ENCODE results near the gene BRD1.
A peak's percentile ranks its signal among the peaks of the same experiment; 100 is the strongest.

BRD1 gene

DNA sequence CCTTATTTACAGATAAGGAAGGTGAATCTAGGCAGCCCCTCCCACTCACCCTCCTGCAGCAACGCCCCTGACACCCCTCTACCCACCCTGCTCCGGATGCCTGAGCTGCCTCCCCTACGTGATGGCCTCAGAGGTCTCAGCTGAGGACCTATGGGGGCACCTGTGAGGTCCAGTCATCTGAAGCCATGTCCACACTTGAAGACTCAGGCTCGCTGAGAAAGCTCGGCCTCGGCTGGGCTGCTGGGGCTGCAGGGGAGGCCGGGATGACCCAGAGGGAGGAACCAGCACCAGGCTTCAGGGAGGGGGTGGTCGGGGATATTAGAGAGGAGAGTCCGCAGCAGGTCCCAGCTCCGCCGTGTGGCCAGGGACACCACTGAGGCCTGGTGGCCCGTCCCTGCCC is 92.8 kb downstream of the BRD1 start:
- DNase-seq: no peak

DNA sequence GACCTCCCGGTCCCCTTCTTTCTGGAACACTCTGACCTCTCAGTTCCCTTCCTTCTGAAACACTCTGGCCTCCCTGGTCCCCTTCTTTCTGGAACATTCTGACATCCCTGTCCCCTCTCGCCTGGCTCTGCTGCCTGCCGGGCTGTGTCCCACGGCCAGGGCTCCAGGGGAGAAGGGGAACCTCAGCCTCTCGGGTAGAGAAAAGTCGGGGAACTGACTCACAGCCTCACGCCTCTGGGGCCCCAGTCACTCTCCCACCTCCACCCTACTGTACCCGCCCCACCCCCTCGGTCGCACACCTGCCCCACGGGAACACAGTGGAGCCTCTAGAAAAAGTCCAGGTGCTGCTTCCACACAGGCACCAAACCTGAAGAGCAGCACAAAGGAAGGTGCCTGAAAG is 93.3 kb downstream of the BRD1 start:
- no peak for DNase-seq

DNA sequence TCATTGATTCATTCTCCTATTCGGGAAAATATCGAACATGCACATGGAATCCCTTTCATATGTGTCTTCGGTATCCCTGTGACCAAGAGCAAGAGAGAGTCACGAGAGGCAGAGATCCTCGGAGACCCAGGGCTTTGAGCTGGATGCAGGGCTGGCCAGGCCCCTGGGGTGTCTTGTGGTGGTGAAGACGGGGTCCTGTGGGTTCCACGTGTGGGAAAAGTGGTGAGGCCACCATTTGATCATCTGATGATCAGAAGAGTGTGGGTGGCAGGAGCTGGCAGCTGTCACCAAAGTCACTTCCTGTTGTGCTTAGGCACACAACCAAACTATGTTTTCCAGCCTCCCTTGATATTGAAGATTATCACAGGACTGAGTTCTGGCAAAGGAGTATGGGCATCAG is 94.0 kb downstream of the BRD1 start:
- no peak for DNase-seq

DNA sequence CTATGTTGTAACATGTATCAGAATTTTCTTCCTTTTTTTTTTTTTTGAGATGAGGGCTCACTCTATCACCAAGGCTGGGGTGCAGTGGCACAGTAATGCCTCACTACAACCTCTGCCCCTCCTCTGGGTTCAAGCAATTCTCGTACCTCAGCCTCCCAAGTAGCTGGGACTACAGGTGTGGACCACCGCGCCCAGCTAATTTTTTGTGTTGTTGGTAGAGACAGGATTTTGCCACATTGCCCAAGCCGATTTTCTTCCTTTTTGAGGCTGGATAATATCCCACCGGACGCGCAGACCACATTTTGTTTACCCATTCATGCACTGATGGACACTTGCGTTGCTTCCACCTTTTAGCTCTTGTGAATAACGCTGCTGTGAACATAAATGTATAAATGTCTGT is 97.0 kb downstream of the BRD1 start:
- DNase-seq: no peak

DNA sequence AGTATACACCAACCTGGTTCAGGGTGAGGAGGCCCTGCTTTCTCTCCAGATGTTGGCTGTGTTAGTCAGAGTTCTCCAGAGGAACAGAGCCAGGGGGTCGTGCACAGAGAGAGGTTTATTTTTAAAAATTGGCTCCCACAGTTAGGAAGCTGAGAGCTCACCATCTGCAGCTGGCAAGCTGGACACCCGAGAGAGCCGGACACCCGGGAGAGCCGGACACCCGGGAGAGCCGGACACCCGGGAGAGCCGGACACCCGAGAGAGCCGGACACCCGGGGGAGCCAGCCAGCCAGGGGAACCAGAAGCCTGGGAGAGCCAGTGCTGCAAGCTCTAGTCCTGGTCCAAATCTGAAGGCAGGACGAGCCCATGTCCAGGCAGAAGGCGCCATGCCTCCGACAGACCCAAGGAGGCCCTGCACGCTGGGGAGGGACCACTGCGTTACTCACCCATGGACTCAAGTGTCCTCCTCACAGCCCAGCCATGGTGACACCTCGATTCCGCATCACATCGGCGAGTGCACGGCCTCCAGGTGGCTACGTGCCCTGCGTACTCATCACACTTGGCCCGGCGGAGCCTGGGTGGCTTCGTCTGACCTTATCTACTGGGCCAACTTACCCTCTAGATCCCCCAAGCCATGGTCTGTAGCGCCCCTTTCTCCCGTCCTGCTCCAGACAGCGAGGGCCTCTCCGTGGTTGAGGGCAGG is 99.0 kb downstream of the BRD1 start:
- no peak for DNase-seq

DNA sequence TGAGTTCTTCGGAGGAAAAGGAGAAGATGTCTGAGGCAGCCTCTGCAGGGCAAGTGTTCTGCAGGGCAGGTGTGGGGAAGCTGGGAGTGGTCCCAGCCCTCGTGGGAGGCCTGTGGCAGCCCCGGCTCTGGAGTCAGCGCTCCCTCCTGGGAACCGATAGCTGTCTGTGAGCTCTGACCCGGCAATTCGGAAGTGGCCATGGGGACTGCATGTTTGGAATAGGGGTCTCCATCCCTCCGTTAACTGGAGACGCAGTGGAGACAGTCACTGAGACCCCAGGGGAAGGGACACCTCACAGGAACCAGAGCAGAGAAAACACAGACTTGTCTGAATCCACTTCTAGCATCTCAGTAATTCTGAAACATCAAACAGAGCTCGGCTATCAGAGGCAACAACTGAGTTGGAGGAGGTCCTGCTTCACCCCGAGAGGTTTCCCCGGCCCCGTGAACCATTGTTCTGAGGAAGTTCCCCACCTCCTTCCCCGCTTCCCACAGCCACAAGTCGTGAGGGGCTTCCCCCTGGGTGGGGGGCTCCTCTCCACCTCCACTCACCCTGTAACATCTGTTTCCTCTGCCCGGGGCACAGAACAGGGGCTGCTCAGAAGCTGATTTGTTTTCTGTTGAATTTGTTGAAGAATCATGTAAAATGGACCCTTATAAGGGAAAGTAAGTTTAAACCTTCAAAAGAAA is 99.6 kb downstream of the BRD1 start:
- no peak for DNase-seq

DNA sequence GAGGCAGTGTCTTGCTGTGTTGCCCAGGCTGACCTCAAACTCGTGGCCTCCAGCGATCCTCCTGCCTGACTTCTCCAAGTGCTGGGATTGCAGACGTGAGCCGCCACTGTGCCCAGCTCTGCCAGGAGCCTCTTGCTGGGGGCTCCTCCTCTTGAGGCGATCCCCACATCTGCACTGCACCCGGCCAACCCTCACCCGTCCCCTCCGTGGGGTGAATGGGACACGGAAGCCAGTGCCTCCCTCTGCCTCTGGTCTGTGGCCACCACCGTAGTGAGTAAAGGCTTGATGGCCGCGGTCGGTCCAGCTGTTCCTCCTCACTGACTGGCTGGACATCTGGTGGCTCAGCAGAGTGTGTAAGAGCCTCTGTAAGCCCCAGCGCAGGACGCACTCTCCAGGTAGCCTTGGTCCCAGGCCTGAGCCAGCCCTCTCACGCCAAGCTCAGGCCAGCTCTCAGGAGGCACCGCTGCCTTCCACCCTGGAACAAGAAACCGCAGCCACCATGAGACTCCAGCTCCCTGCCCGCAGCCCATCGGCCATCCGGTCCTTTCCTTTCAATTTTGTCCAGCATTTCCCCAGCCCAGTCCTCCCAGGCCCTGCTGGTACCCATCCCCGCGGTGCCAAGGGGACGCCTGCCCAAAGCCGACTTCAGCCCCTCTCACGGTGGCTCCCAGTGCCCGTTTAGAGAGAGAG is 100.3 kb downstream of the BRD1 start:
- no peak for DNase-seq

DNA sequence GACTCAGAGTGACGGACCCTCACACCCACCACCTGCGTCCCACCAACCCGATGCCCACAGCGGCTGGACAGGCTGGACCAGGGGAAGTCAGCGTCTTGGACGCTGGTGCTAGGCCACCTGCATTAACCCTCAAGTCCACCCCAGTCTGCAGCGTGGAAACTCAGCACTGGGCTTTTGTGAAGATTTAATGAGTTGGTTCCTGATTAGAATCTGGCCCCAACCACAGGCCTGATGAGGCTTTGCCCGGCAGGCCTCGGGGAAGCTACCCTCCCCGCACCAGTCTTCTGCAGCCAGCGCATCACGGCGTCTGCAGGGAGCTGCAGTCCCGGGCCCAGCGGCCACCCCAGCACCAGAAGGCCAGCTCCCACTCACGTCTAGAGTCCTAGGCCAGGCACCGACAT is 101.0 kb downstream of the BRD1 start:
- no peak for DNase-seq

DNA sequence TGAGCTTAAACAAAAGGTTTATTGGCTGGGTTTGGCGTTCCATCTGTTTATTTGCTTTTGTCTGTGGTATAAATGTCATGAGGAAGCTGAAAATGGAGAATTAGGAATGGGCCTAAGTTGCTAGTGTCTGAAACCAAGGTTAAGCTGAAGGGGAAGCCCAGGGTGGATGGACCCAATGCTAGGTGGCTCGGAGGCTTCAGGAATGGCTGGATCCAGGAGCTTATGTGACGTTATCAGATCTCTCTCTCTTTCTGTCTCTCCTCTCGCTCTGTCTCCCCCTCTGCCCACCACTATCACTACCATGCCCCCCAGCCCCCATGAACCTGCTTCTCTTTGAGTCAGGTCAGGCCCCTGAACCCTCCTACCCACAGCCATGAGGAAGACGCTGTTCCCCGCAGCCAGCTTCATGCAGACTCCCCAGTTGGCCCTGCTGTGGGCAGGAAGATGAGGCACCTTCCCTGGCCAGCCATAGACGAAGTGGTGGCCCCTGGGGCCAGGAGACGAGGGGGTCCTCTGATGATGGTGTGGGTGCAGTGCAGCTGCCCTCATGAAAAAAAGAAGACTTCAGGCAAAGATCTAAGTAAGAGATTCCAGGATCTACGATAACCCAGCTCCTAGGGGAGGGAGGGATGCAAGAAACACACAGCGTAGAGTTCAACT is 101.5 kb downstream of the BRD1 start:
- DNase-seq: no peak

DNA sequence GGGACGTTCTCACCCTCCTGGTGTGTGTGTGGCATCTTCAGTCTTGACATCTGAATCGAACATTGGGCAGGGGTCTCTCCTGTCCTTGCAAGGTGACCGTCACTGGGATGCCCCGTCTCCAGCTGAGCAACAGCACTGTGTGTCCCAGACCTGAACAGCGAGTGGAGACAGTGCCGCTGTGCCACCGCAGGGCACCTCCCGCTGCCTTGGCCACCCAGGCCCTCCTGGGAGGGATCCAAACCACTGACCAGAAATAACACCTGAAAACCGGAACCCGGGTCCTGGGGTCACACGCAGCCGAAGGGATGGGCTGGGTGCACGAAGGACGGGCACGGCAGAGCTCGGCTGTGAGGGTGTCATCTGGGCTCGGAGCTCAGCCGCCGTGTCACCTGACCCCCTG is 102.2 kb downstream of the BRD1 start:
- DNase-seq: no peak

DNA sequence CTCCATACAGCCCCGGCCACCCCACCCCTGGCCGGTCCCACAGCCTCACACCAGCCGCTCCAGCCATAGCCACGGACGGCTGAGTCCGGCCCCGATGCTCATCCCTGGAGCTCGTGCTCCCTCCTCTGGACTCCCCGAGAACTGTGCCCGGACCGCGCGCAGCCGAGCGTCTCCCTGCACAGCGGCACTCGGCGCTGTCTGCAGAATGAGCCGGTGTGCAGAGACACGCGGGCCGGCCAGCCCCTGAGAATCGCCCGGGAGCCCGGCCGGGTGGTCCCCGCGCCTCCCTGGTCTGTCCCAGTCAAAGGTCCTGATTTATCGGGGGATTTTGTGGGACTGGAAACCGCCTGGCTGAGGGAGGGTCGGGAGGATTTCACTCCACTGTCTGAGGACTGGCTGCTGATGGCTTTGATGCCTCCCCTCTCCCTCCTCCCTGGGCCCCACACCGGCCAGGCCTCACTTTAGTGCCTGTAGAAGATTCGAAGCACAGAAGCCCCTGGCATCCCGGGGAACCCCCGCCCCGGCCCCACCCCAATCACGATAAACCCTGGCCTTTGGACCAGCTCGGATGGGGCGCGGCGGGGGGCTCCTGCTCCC is 102.7 kb downstream of the BRD1 start:
- peak in 44 of 51 donors; percentile 7 to 74 (median 40) for DNase-seq

DNA sequence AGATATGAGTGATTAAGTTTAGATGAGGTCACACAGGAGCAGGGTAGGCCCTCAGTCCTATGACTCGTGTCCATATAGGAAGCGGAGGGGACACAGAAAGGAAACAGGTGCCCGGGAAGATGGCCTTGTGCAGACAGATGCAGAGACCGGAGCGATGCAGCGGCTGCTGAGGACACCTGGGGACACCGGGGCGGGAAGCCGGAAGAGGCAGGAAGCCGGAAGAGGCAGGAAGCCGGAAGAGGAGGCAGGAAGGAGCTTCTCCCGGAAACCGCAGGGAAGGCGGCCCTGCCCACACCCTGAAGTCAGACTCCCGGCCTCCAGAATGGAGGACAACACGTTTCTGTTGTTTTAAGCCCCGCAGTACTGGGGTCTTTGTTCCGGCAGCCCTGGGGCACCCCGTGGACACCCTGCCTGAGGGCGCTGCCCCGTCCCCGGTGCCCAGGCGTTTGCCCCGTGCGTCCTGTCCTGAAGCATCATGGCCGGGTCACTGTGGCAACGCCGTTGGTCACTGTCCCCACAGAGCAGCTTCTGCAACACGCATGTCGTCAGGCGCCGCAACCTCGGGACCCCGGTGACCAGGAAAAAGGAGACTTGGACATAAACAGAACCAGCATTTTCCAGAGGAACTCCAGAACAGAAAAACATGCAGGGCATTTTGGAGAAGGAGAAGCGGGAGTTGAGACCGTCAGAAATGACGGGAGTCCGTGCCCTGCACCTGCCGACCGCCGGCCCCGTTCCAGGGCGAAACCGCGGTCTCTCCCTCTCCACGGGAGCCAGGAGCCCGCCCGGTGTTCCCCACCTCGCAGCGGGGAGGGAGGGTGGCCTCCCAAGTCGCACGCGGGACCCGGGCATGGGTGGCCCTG is 103.4 kb downstream of the BRD1 start:
- no peak for DNase-seq

DNA sequence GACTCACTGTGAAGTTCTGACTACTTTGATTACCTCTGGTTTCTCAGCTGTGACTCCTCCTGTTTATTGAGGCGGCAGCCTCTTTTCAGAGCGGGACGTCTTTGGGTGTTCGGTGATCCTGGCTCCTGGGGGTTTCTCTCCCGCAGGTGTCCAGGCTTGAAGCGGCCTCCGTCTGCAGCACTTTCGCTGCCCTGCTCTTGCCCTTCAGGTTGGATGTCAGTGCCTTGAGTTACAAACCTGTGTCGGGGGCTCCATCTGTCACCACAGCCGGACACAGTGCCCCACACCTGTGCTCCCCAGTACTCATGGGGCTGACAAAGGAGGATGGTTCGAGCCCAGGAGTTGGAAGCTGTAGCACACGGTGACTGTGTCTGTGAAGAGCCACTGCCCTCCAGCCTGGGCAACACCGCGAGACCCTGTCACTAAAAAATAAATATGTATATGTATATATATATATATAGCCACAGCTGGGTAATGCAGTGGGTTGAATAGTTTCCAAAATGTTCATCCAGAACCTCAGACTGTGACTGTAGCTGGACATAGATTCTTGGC is 104.1 kb downstream of the BRD1 start:
- DNase-seq: no peak

All from hypothalamus (tissue), 51 donors.